ENCODE results near the gene KDELR1. TPM values are rescaled to one million over a fixed set of nuclear protein-coding genes. Genes with fewer than 3 reads are reported as not detected.

The KDELR1 gene
- total and polyA plus RNA-seq, 12 donors, result 63.4 to 201 (median 153) TPM

DNA sequence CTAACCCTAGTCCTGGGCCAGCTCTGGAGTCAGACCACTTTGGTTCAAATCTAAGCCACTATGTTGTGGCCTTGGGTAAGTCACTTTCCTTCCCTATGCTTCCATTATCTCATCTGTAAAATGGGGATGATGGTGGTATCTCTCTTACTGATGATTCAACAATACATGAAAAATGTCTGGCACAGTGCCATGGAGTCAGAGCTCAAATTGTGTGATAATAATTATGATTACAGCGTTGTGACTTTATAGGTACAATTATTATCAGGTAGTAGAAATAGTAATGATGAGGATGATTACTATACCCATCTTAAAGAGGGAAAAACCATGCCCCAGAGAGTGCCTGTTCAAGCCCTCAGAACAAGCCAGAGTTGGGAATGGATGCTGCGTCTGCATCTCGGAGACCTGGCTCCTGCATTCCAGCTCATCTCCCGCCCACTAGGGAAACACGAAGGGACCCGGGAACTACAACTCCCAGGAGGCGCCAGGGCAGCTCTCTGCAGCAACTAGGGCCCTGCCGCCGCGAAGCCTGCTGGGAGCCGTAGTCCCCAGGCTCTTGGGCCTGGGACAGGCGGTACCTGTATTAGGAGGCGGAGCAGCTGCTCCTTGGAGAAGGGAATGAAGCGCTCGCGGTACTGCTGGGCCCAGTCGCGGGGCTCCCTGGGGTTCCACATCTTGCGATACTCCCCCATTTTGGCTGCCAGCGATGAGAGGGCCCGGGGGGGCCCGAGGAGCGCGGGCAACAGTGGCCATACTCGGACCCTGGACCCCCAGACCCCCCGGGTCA is 28.4 kb downstream of the KDELR1 start:
- intact Hi-C loops (cut with DNase I), result no loop called here
- DNase-seq, result peak; percentile 94 to 98 (median 97)

DNA sequence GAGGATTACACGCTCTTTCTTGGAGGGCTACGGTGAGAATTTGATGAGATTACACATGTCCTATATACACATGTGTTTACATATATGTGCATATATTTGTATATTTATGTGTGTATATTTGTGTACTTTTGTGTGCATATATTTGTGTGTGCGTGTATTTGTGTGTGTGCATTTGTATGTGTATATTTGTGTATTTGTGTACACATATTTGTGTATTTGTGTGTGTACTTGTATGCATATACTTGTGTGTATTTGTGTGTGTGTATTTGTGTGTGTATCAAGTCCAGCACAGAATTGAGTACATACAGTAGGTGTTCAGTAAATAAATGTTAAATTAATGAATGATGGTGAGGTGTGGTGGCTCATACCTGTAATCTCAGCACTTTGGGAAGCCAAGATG is 29.4 kb downstream of the KDELR1 start:
- DNase-seq, result no peak
- 94 to 98% (median 96%) methylated on average over 3 of the region's 3 CpGs for WGBS, 4 donors
- no peak for TF ChIP-seq POLR2A (IDR thresholded peaks at IDR 0.05)
- TF ChIP-seq, protein P1, sequence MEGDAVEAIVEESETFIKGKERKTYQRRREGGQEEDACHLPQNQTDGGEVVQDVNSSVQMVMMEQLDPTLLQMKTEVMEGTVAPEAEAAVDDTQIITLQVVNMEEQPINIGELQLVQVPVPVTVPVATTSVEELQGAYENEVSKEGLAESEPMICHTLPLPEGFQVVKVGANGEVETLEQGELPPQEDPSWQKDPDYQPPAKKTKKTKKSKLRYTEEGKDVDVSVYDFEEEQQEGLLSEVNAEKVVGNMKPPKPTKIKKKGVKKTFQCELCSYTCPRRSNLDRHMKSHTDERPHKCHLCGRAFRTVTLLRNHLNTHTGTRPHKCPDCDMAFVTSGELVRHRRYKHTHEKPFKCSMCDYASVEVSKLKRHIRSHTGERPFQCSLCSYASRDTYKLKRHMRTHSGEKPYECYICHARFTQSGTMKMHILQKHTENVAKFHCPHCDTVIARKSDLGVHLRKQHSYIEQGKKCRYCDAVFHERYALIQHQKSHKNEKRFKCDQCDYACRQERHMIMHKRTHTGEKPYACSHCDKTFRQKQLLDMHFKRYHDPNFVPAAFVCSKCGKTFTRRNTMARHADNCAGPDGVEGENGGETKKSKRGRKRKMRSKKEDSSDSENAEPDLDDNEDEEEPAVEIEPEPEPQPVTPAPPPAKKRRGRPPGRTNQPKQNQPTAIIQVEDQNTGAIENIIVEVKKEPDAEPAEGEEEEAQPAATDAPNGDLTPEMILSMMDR (IDR thresholded peaks at IDR 0.05), result no peak
- no peaks in the 10 kb centered on the region for H3K9me3 ChIP-seq (replicated peaks in 1 of 3)
- H3K27ac ChIP-seq, result no peak overlapping the region
- peaks cover 4 to 8% of the 10 kb centered on the region in 2 donors for H3K4me1 ChIP-seq (replicated peaks in 1 of 2)
- no peaks in the 10 kb centered on the region for H3K36me3 ChIP-seq (replicated peaks in 1 of 2)
- no peaks in the 10 kb centered on the region for H3K27me3 ChIP-seq
- H3K4me3 ChIP-seq, result no peak overlapping the region
- intact Hi-C loops (cut with DNase I), result no loop called here

More for the DNA sequence above, 28.4 kb downstream of the KDELR1 start:
- H3K27ac ChIP-seq, result peak overlapping the region; percentile 87 to 95 (median 92)
- H3K4me3 ChIP-seq, result peak overlapping the region; percentile 3 to 81 (median 32)
- no peaks in the 10 kb centered on the region for H3K9me3 ChIP-seq (replicated peaks in 1 of 3)
- peaks cover 4 to 8% of the 10 kb centered on the region in 2 donors for H3K4me1 ChIP-seq (replicated peaks in 1 of 2)
- TF ChIP-seq, protein P1 (IDR thresholded peaks at IDR 0.05), result peak in 3 of 6 experiments; percentile 2 to 30 (median 12)
- peak in 1 of 2 donors; percentile 70 for TF ChIP-seq POLR2A (IDR thresholded peaks at IDR 0.05)
- no peaks in the 10 kb centered on the region for H3K36me3 ChIP-seq (replicated peaks in 1 of 2)
- 4 to 7% (median 5%) methylated on average over 13 to 26 of the region's 26 CpGs for WGBS, 4 donors
- H3K27me3 ChIP-seq, result no peaks in the 10 kb centered on the region

DNA sequence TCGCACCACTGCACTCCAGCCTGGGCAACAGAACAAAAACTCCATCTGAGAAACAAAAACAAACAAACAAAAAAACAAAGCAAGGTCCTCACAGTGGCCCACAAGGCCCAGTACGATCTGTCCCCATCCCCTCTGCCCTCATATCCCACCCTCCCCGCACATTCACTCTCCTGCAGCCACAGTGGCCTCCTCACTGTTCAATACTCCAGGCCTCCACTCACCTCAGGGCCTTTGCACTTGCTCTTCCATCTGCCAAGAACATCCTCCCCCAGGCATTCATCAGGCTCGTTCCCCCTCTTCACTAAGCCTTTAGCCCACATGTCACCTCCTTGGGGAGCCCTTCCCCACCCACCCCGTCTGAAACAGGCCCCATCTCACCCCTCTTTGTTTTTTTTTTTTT is 32.2 kb downstream of the KDELR1 start:
- no peak for TF ChIP-seq POLR2A (IDR thresholded peaks at IDR 0.05)
- TF ChIP-seq, protein P1 (IDR thresholded peaks at IDR 0.05), result no peak
- no peaks in the 10 kb centered on the region for H3K36me3 ChIP-seq (replicated peaks in 1 of 2)
- intact Hi-C loops (cut with DNase I), result no loop called here
- H3K27me3 ChIP-seq, result no peaks in the 10 kb centered on the region
- no peak for DNase-seq
- WGBS, 4 donors, result 93 to 97% (median 94%) methylated on average over 5 of the region's 5 CpGs
- no peak overlapping the region for H3K4me3 ChIP-seq
- no peaks in the 10 kb centered on the region for H3K9me3 ChIP-seq (replicated peaks in 1 of 3)
- peaks cover 0 to 5% of the 10 kb centered on the region in 2 donors for H3K4me1 ChIP-seq (replicated peaks in 1 of 2)
- H3K27ac ChIP-seq, result no peak overlapping the region

DNA sequence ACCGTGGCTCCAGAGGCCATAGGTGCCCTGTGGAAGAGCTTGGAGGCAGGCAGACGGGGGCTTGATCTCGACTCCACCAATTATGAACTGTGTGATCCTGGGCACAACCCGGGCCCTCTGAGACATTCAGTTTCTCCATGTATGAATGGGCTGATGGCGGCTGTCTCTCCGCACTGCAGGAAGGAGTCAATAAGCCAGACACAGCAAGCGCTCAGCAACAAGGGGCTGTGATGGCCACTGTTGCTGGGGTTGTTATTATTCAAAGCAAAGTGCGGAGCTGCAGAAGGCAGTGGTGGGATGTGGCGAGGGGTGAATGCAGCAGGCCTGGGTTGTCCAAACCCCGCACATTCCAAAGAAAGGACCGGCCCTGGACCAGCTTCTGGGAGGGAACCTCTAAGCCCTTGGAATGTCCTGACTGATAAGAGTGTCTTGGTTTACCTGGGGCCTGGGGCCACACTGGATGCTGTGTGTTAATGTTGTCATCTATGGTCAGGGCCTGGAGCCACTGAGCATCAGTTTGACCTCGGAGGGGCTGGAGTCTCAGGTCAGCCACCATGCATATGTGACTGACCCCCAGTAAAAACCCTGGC is 35.9 kb downstream of the KDELR1 start:
- Histone ChIP-seq H3K9me3 (replicated peaks in 1 of 3) (no peaks in the 10 kb centered on the region), H3K27me3 (no peaks in the 10 kb centered on the region), H3K4me3 (no peak overlapping the region), H3K4me1 (replicated peaks in 1 of 2) (no peaks in the 10 kb centered on the region), H3K27ac (no peak overlapping the region), H3K36me3 (replicated peaks in 1 of 2) (no peaks in the 10 kb centered on the region)
- DNase-seq, result no peak
- TF ChIP-seq POLR2A (IDR thresholded peaks at IDR 0.05), result no peak
- TF ChIP-seq, protein P1 (IDR thresholded peaks at IDR 0.05), result no peak
- 82 to 92% (median 88%) methylated on average over 11 to 12 of the region's 12 CpGs for WGBS, 4 donors
- intact Hi-C loops (cut with DNase I), result no loop called here
